Kasumi-1 (cell line): ENCODE results near the gene PCLO.
"Not testable (repeated sequence)": the region's sequence is repeated elsewhere in the genome, so short reads cannot be mapped to it uniquely, and the experiment has no call there.

Source experiments
- DNase-seq, 2 experiments: peaks; one replicate each; lab custom pipeline; 2025; lab: John Stamatoyannopoulos, UW

The PCLO gene

DNA sequence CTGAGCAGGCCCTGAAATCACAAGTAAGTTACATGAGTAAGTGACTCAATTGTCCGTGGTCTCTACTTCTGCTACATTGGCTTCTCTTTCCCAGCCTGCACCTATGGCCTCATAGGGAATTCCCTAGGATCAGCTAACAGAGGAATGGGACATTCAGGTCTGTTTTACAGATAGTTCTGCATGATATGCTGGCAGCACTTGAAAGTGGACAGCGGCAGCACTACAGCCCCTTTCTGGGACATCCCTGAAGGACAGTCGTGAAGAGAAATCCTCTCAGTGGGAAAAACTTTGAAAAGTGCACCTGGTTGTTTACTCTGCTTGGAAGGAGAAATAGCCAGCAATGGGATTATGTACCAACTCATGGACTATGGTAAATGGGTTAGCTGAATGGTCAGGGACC, 426.1 kb downstream of the PCLO start:
- DNase-seq, result no peak

DNA sequence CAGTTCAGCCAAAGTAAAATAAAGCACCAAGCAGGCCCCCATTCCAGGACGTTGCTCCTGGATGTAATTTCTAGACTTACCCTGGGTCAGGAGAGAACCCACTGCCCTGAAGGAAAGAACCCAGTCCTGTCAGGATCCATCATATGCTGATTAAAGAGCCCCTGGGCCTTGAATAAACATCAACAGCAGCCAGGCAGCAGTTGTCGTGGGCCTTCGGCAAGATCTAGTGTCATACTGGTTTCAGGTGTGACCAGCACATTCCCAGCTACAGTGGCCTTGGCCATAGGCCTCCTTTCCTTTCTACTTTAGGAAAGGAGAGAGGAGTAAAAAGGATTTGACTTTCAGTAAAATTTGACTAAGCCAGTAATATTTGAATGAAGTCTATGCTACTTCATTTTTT, 430.0 kb downstream of the PCLO start:
- DNase-seq, result no peak

DNA sequence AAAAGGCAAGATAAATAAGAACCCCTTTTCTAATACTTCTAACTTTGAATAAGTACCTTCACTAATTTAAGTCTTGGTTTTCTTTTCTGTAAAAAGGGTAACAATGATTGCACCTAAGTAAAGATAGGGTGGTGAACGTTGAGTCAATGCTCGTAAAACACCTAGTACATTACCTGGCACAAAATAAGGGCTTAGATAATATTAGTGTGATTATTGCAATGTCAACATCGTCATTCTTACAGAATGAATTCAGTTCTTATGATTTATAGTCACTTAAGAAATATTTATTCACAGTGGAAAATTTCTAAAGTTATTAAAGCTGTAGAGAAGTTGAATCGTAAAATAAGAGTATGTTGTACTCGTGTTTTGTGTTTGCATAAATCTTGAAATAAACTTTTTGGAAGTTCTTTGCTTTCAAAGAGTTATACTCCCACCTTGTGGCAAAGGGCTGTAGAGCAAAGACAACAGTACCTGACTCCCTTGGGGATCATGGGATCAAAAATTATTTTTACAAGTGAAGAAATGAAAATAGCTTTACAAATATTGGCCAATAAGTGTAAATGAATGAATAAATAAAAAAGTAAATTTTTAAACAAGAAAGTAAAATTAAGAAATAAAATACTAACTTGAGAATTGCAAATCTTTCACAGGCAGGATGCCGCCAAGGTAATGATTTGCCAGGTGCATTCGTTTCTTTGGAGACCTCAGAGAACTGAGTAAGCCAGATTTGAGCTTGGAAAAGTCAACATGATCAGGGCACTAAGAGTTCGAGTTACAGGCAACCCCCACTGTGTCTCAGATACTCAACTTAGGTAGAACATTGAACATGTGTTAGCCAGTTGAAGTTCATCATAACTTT, 433.3 kb downstream of the PCLO start:
- peak; percentile 58 to 61 for DNase-seq

DNA sequence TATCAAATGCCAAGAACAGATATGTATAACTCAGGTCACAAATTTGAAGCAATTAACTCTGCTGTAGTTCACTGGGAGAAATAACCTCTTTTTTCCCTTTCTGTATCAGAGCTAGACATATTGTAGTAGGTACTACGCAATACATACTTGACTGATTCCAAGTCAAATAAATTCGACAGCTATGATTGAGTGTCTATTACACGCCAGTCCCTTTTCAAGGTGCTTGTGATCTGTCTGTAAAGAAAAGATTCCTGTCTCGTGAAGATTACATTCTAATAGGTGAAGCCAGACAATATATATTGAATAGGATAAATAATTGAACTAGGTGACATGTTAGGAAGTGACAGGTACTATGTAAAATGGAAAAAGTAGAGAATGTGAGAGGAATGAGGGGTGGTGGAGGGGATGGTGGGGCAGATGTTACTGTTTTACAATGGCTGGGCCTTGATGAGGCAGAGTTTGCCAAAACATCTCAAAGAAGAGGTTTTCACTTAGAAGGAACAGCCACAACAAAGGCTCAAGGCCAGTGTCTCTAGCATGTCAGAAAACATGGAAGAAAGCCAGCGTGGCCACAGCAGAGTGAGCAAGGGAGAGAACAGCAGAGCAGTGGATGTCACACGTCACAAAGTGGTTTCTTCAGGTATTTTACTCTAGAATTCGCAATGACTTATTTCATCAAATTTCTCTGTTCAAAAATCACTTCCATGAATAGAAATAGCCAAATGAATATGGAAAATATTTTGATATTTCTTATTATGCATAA, 436.5 kb downstream of the PCLO start:
- DNase-seq, result no peak

DNA sequence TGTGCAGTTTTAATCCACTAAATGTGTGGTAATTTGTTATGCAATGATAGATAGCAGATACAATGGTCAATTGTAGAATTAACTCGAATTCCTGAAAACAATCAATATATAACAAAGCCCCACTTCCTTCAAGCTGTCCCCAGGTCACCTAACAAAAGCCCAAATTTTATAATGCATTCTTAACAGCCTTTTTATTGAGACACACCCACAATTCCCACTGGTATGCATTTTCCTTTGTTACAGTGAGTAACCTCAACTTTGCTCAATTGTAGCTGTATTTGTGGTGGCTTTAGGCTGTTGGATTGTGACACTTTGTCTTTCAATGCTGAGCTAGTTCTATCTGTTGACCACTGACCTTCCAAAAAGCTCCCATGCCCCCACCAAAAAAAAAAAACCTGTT, 439.3 kb downstream of the PCLO start:
- DNase-seq, result no peak

DNA sequence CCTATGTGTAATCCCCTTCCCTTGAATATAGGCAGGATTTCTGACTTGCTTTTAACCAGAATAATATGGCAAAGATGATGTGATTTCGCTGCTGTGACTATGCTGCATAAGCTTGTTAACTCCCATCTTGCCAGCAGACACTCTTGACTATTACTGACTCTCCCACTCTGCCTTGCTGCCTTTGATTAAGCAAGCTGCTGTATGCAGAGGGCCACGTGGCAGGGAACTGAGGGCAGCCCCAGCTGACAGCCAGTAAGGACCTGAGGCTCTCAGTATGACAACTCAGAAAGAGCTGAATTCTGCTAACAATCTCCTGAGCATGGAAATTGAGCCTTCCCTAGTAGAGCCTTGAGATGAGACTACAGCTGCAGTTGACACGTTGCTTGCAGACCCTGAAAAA, 439.7 kb downstream of the PCLO start:
- DNase-seq, result no peak

DNA sequence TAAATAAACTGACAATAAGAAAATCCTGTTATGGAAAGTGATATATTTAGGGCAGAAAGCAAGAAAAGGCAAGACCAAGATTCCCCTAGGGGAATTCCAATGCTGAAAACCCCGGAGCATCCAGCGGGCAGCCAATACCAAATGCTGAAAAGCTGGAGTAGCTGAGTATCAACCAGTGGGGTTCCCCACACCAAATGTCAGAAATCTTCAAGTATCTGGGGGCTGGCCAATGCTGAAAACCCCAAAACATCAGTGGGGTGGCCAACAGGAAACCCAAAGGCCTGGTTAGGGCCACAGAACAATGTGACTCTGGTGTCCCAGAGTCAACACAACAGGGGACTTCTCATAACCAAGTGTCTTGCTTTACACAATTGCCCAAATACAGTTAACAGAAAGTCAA, 447.3 kb downstream of the PCLO start:
- no peak for DNase-seq

DNA sequence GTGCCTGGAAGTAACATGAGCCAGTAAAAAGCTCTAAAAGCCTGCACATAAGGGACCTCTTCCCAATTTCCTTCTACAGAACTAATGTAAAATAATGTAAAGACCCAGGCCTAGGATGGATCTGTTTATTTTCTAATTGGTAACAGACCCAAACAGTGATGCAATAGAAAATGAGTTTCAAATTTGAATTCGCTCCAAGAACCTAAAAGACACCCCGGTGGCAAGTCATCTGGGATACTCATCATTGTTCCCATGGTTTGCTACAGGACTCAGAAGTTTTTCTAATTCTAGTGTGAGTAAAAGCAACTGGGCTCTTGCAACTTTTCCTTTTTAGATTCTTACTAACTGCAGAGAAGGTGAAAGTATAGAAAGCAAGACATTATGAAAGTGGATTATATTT, 447.8 kb downstream of the PCLO start:
- DNase-seq, result no peak

DNA sequence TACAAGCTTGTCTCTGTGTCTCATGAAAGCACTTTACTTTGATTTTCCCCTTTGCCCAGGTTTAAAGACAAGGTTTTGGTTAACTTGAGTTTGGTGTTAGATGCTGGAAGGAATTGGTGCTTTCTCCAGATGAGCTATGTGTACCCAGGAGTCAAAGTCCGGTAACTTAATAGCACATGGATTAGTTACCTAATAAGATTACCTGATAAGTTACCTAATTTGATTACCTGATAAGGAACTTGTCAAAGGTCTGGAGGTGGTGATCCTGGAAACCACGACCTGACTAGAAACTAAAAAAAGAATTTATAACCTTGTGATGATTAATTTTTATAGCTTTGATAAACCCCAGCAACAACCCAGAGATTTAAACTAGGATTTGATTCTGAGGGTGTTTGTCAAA, 449.2 kb downstream of the PCLO start:
- no peak for DNase-seq

DNA sequence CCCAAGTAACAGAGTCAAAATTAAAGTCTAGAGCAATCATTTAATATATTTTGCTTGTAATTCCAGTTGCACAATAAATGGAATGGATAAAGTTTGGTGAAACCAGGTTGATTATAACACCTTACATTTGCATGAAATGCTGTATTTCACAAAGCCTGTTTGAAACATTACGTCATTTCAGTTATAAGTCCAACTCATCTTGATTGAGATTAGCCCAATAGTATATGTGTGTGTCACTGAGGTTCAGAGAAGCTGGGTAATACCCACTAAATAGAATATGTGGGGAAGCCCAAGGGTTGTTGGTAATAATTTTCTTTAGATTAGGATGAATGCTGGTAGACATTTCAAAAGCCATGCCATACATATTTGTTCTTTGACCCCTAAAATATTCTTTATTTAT, 456.3 kb downstream of the PCLO start:
- DNase-seq, result not testable (repeated sequence)

DNA sequence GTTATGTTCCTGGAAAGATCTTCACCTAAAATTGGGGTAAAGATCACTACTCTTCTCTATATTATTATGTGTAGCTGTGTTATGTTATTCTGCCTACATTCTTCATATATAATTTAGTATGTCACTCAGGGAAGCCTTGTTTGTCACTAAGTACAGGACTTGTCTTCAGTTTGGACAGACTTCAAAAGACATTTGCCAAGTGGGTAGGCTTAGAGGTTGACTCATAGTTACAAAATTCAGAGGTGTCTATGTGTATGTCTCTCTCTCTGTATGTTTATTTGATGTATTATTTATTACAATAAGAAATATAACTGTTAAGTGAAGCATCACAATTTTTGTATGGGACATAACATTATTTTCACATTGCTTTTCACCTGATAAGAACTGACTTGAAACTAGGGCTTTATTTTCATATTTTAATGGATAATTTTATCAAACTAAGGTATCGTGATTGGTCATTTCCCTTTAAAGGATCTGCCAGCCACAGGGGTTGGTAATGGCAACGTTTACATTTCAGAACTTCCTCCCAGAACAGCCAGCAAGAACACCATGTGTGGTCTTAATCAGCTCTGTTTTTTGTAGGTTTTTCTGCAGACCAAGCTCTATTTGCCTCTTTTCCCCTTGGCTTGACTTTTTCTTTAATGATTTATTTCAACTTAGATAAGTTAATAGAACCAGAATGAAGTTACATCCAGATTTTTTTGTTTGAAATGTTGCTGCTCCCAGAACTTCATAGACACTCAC, 457.0 kb downstream of the PCLO start:
- no peak for DNase-seq

DNA sequence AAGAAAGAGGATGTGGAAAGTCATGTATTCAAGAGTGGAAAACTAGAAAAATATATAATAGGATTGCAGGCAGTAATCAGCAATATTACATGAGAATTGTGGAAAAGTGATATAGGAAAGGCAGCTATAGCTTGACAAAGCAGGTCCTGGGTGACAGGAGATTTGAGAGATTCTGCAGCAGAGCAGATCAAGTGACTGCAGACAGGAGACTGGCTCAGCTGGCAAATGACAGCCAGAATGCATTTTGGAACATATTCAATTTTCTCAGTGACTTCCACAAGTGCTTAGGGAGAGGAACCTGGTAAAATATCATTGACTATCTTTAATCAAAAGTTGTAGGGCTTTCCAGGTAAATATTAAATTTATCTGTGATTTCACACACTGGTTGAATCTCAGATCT, 458.6 kb downstream of the PCLO start:
- DNase-seq, result no peak
